Thoracic aorta (tissue), 2 donors: ENCODE results near the gene SLC17A8. TPM values are rescaled to one million over a fixed set of nuclear protein-coding genes. Genes with fewer than 3 reads are reported as not detected.

Experiments
- ATAC-seq: fragments of 150-250 bp; one replicate; pipeline ENCODE4 v1.8.0; 2017; ENCODE audit warnings: low read depth; ENCODE audit not compliant: insufficient number of reproducible peaks, low FRiP score
- DNase-seq: peaks from one replicate; pipeline ENCODE4 v3.0.0-alpha.2; 2020; ENCODE audit warnings: low spot score
- H3K27ac ChIP-seq, 2 donors: fragments of 200-600 bp; sonication (generic); 1 replicate in 1 of 2; 2 replicates in 1 of 2; pipeline ENCODE4 v1.5.1; 2016; ENCODE audit warnings: mild to moderate bottlenecking in 2 of 2, moderate library complexity in 2 of 2
- H3K27me3 ChIP-seq: fragments of 200-600 bp; sonication (generic); replicated peaks from 2 replicates; pipeline ENCODE4 v1.6.0; 2016; ENCODE audit warnings: mild to moderate bottlenecking; ENCODE audit not compliant: insufficient read depth
- H3K36me3 ChIP-seq: fragments of 200-600 bp; sonication (generic); one replicate; pipeline ENCODE4 v1.5.1; 2016
- H3K4me1 ChIP-seq, 2 donors: fragments of 200-600 bp; sonication (generic); 1 replicate in 1 of 2; 2 replicates in 1 of 2; pipeline versions ENCODE4 v1.5.1 to v1.6.0; 2016; ENCODE audit warnings: low read depth in 2 of 2, mild to moderate bottlenecking in 1 of 2; ENCODE audit not compliant: control insufficient read depth in 1 of 2
- H3K4me3 ChIP-seq: fragments of 200-600 bp; sonication (generic); 2 replicates; pipeline ENCODE4 v1.5.1; 2016; ENCODE audit warnings: mild to moderate bottlenecking
- H3K9me3 ChIP-seq: fragments of 200-600 bp; sonication (generic); 2 replicates; pipeline ENCODE4 v1.5.1; 2016
- total RNA-seq, 2 donors: library from RNA; depleted of rRNA; stranded (reverse); fragments of >200 nt; gene quantifications; one replicate each; pipeline versions ENCODE4 v1.1.0 to v1.2.3, GENCODE V29; 2016
- TF ChIP-seq, protein P1 (sequence below): fragments of 200-600 bp; sonication (generic); IDR thresholded peaks from one replicate; pipeline ENCODE4 v1.5.1; 2019; ENCODE audit warnings: antibody characterized with exemption

SLC17A8 gene
- total RNA-seq, 2 donors from 2014 or later: not detected

DNA sequence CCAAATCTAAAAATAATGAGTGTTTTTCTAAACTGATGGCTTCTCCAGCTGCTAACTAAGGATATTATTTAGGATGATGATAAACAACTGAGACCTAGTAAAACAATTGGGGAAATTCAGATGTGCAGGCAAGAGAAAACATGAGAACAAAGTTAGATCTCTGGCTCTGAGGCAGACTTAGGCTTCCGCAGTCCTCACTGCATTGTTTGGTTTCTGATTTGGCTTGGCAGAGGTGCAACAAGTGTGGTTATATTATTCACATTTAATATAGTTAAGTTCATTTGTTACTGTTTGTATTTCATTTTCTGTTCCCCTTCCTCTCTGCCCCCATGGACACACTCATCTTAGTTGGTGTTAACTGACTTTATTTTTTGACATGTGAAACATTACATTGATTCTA is 86.6 kb downstream of the SLC17A8 start:
- Histone ChIP-seq H3K4me3 (no peak overlapping the region), H3K27ac (no peak overlapping the region), H3K27me3 (no peaks in the 10 kb centered on the region), H3K4me1 (no peaks in the 10 kb centered on the region), H3K36me3 (no peaks in the 10 kb centered on the region), H3K9me3 (no peaks in the 10 kb centered on the region)
- ATAC-seq (no peak), DNase-seq (no peak)
- TF ChIP-seq, protein P1, sequence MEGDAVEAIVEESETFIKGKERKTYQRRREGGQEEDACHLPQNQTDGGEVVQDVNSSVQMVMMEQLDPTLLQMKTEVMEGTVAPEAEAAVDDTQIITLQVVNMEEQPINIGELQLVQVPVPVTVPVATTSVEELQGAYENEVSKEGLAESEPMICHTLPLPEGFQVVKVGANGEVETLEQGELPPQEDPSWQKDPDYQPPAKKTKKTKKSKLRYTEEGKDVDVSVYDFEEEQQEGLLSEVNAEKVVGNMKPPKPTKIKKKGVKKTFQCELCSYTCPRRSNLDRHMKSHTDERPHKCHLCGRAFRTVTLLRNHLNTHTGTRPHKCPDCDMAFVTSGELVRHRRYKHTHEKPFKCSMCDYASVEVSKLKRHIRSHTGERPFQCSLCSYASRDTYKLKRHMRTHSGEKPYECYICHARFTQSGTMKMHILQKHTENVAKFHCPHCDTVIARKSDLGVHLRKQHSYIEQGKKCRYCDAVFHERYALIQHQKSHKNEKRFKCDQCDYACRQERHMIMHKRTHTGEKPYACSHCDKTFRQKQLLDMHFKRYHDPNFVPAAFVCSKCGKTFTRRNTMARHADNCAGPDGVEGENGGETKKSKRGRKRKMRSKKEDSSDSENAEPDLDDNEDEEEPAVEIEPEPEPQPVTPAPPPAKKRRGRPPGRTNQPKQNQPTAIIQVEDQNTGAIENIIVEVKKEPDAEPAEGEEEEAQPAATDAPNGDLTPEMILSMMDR: no peak

GRCh38 chr12:100445081-100445481 is 88.2 kb downstream of the SLC17A8 start:
- TF ChIP-seq, protein P1: no peak
- Histone ChIP-seq H3K9me3 (no peaks in the 10 kb centered on the region), H3K27ac (no peak overlapping the region), H3K4me3 (no peak overlapping the region), H3K36me3 (no peaks in the 10 kb centered on the region), H3K4me1 (no peaks in the 10 kb centered on the region), H3K27me3 (no peaks in the 10 kb centered on the region)
- DNase-seq (no peak), ATAC-seq (no peak)

DNA sequence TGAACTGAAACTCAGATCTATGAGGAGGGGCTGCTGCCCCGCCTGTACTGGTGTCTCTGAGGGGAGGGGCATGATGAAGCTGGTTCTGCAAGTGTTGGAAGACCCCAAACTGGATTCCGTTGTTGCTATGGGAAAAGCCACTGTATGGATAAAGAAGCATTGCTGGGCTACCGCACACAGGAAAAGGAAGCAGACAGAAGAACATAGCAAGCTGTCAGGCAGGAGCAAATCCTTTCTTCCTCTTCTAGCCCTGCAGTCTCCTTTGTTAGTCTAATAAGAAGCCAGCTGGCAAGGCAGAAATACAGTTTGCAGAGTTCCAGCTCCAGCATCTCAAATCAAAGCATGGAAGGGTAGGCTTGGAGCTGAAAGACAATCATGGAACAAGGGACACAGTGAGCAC is 90.5 kb downstream of the SLC17A8 start:
- Histone ChIP-seq H3K27me3 (no peaks in the 10 kb centered on the region), H3K9me3 (no peaks in the 10 kb centered on the region), H3K27ac (no peak overlapping the region), H3K36me3 (no peaks in the 10 kb centered on the region), H3K4me3 (no peak overlapping the region), H3K4me1 (no peaks in the 10 kb centered on the region)
- TF ChIP-seq, protein P1: no peak
- DNase-seq (no peak), ATAC-seq (no peak)

DNA sequence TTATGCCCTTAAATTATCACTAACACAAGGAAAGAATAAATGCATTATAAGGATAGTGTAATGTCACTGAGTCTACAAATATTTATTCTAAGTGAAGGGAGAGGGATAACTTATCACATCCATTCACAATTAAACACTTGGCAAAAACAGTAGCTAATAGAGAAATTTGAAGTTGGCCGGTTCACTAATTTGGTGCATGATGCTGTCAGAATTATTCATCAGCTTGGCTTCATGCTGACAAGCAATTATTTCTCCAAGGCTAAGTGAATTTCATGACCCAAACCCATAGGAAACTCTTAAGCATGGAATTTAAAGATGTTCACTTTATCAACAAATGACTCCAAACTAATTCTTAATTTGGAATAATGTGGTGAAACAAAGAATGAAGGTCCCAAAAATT is 91.8 kb downstream of the SLC17A8 start:
- Histone ChIP-seq H3K4me1 (no peaks in the 10 kb centered on the region), H3K27me3 (no peaks in the 10 kb centered on the region), H3K36me3 (no peaks in the 10 kb centered on the region), H3K4me3 (no peak overlapping the region), H3K9me3 (no peaks in the 10 kb centered on the region), H3K27ac (no peak overlapping the region)
- DNase-seq: no peak
- TF ChIP-seq, protein P1: no peak
- ATAC-seq: no peak

- H3K27me3 ChIP-seq: no peaks in the 10 kb centered on the region
- TF ChIP-seq, protein P1: no peak
- H3K4me1 ChIP-seq: no peaks in the 10 kb centered on the region
- no peak for ATAC-seq
- H3K9me3 ChIP-seq: no peaks in the 10 kb centered on the region
- H3K27ac ChIP-seq: no peak overlapping the region
- H3K36me3 ChIP-seq: no peaks in the 10 kb centered on the region
- no peak for DNase-seq
- H3K4me3 ChIP-seq: no peak overlapping the region
Measured at GRCh38 chr12:100450735-100451134, 93.9 kb downstream of the SLC17A8 start.
